NCI-H1105 (cell line): Measurements from ENCODE around the gene POLR2L.

Experiments
- DNase-seq: peaks from one replicate; lab custom pipeline; 2025; lab: John Stamatoyannopoulos, UW

POLR2L gene

GRCh38 chr11:810040-810567 lies 32.2 kb downstream of the POLR2L start:
- DNase-seq = no peak

GRCh38 chr11:809287-810039 lies 32.9 kb downstream of the POLR2L start, which contains the start of gene RPLP2:
Gene RPLP2 (plus strand): TSS chr11:809967. CDS start chr11:810235, 268 bp downstream.
- peak; percentile 96 for DNase-seq

GRCh38 chr11:808427-809286 lies 33.7 kb downstream of the POLR2L start:
- no peak for DNase-seq

- peak; percentile 37 for DNase-seq
These were observed 37.7 kb downstream of the POLR2L start for GRCh38 chr11:804599-804964.

- peak; percentile 87 for DNase-seq
These were observed 38.3 kb downstream of the POLR2L start for GRCh38 chr11:803770-804598.

- DNase-seq = no peak
These were observed 38.9 kb downstream of the POLR2L start for GRCh38 chr11:803467-803742.

- DNase-seq = no peak
These were observed 39.4 kb downstream of the POLR2L start for GRCh38 chr11:802693-803466.

GRCh38 chr11:802018-802617 lies 40.2 kb downstream of the POLR2L start:
- no peak for DNase-seq

- no peak for DNase-seq
These were observed 41.1 kb downstream of the POLR2L start for GRCh38 chr11:801097-801780.

GRCh38 chr11:800473-800872 lies 41.9 kb downstream of the POLR2L start:
- no peak for DNase-seq

- DNase-seq = no peak
These were observed 42.5 kb downstream of the POLR2L start for GRCh38 chr11:799641-800316.

GRCh38 chr11:798093-798713 lies 44.1 kb downstream of the POLR2L start, which contains the start of gene SLC25A22:
Gene SLC25A22 (minus strand): TSS chr11:798281. CDS start chr11:795006, 3,275 bp downstream.
- peak; percentile 75 for DNase-seq

GRCh38 chr11:797296-798092 lies 44.8 kb downstream of the POLR2L start:
- peak; percentile 90 for DNase-seq

GRCh38 chr11:796565-797295 lies 45.6 kb downstream of the POLR2L start:
- no peak for DNase-seq

- DNase-seq = peak; percentile 43
These were observed 46.4 kb downstream of the POLR2L start for GRCh38 chr11:795634-796564.
